Measurements from ENCODE around the gene CADPS2.

CADPS2 gene

DNA sequence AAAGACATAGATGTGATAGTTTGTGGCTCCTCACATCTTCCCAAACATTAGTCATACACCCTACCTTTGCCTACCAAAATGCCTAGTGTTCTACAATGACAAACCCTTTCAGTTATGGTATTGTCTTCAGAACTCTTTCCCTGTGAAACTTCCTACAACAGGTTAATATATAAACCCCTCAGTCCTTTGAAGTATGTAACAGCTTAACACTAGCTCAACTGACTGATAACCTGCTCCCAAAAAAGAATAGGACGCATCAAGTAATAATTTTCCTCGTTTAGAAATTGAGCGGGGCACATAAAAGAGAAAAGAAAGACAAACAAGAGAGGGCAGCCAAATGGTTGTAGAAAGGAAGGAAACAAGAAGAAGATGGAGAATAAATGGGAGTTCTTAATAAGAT, 133.7 kb downstream of the CADPS2 start:
- no peak overlapping the region for H3K4me3 ChIP-seq (replicated peaks; ENCODE audit: insufficient read depth, low read length)
- no peak overlapping the region for H3K27ac ChIP-seq (replicated peaks)
- no peaks in the 10 kb centered on the region for H3K27me3 ChIP-seq (ENCODE audit: insufficient read depth, poor library complexity, severe bottlenecking)
- TF ChIP-seq SPI1 (IDR thresholded peaks at IDR 0.05; ENCODE audit: borderline replicate concordance, low read depth) (no peak), GABPA (IDR thresholded peaks at IDR 0.05; ENCODE audit: low read depth) (no peak), POLR2AphosphoS5 (IDR thresholded peaks at IDR 0.05; ENCODE audit: low read depth) (no peak)
- TF ChIP-seq, protein P1, sequence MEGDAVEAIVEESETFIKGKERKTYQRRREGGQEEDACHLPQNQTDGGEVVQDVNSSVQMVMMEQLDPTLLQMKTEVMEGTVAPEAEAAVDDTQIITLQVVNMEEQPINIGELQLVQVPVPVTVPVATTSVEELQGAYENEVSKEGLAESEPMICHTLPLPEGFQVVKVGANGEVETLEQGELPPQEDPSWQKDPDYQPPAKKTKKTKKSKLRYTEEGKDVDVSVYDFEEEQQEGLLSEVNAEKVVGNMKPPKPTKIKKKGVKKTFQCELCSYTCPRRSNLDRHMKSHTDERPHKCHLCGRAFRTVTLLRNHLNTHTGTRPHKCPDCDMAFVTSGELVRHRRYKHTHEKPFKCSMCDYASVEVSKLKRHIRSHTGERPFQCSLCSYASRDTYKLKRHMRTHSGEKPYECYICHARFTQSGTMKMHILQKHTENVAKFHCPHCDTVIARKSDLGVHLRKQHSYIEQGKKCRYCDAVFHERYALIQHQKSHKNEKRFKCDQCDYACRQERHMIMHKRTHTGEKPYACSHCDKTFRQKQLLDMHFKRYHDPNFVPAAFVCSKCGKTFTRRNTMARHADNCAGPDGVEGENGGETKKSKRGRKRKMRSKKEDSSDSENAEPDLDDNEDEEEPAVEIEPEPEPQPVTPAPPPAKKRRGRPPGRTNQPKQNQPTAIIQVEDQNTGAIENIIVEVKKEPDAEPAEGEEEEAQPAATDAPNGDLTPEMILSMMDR (IDR thresholded peaks at IDR 0.05; ENCODE audit: insufficient read depth, low read length), result no peak
- TF ChIP-seq, protein P2, sequence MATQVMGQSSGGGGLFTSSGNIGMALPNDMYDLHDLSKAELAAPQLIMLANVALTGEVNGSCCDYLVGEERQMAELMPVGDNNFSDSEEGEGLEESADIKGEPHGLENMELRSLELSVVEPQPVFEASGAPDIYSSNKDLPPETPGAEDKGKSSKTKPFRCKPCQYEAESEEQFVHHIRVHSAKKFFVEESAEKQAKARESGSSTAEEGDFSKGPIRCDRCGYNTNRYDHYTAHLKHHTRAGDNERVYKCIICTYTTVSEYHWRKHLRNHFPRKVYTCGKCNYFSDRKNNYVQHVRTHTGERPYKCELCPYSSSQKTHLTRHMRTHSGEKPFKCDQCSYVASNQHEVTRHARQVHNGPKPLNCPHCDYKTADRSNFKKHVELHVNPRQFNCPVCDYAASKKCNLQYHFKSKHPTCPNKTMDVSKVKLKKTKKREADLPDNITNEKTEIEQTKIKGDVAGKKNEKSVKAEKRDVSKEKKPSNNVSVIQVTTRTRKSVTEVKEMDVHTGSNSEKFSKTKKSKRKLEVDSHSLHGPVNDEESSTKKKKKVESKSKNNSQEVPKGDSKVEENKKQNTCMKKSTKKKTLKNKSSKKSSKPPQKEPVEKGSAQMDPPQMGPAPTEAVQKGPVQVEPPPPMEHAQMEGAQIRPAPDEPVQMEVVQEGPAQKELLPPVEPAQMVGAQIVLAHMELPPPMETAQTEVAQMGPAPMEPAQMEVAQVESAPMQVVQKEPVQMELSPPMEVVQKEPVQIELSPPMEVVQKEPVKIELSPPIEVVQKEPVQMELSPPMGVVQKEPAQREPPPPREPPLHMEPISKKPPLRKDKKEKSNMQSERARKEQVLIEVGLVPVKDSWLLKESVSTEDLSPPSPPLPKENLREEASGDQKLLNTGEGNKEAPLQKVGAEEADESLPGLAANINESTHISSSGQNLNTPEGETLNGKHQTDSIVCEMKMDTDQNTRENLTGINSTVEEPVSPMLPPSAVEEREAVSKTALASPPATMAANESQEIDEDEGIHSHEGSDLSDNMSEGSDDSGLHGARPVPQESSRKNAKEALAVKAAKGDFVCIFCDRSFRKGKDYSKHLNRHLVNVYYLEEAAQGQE (IDR thresholded peaks at IDR 0.05; ENCODE audit: insufficient replicate concordance, low read depth), result no peak
- DNase-seq (ENCODE audit: low read depth in 1 of 2, low spot score in 1 of 2), result no peak

DNA sequence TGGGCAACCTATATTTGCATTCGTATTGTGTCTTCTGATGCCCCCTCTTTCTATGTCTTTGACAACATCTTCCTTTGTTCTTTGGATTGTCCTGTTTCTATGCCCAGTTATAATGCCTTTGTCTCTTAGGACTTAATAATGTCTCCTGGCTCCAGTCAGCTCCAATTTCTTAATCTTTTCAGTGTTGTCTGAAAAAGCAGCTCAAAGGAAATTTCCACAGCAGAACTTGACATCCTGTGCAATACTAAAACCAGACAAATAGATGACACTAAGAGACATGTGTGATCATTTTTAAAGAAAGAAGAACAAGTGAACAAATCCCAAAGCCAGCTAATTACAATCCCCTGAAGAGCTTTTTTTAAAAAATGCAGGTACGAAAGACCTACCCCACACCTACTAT, 135.9 kb downstream of the CADPS2 start:
- Histone ChIP-seq H3K4me3 (replicated peaks; ENCODE audit: insufficient read depth, low read length) (no peak overlapping the region), H3K27me3 (ENCODE audit: insufficient read depth, poor library complexity, severe bottlenecking) (no peaks in the 10 kb centered on the region), H3K27ac (replicated peaks) (no peak overlapping the region)
- TF ChIP-seq POLR2AphosphoS5 (IDR thresholded peaks at IDR 0.05; ENCODE audit: low read depth) (no peak), GABPA (IDR thresholded peaks at IDR 0.05; ENCODE audit: low read depth) (no peak), SPI1 (IDR thresholded peaks at IDR 0.05; ENCODE audit: borderline replicate concordance, low read depth) (no peak)
- TF ChIP-seq, protein P1 (IDR thresholded peaks at IDR 0.05; ENCODE audit: insufficient read depth, low read length), result no peak
- TF ChIP-seq, protein P2 (IDR thresholded peaks at IDR 0.05; ENCODE audit: insufficient replicate concordance, low read depth), result no peak
- no peak for DNase-seq (ENCODE audit: low read depth in 1 of 2, low spot score in 1 of 2)

DNA sequence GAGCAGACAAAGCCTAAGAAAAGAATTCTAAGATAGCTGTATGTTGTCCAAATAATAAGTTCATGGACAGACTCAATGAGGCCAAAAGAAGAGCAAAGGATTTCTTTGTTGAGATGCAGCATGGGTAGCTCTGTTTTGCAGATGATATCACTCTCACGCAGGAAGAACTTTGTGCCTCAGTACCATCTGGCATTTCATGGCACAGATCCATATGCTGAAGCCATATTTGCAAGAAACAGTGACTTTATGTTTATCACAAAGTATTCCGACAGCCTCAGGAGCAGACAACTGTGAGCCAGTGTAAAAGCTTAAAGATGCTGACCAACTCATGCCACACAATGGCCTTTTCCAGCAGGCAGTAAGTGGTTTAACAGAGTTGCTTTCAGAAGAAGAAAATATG, 138.1 kb downstream of the CADPS2 start:
- Histone ChIP-seq H3K27me3 (ENCODE audit: insufficient read depth, poor library complexity, severe bottlenecking) (no peaks in the 10 kb centered on the region), H3K4me3 (replicated peaks; ENCODE audit: insufficient read depth, low read length) (no peak overlapping the region), H3K27ac (replicated peaks) (no peak overlapping the region)
- no peak for DNase-seq (ENCODE audit: low read depth in 1 of 2, low spot score in 1 of 2)
- TF ChIP-seq, protein P1 (IDR thresholded peaks at IDR 0.05; ENCODE audit: insufficient read depth, low read length), result no peak
- TF ChIP-seq, protein P2 (IDR thresholded peaks at IDR 0.05; ENCODE audit: insufficient replicate concordance, low read depth), result no peak
- no peak for TF ChIP-seq GABPA (IDR thresholded peaks at IDR 0.05; ENCODE audit: low read depth)
- TF ChIP-seq SPI1 (IDR thresholded peaks at IDR 0.05; ENCODE audit: borderline replicate concordance, low read depth), result no peak
- TF ChIP-seq POLR2AphosphoS5 (IDR thresholded peaks at IDR 0.05; ENCODE audit: low read depth), result no peak

Measured in HL-60 (cell line).